RWPE2 (cell line): Measurements from ENCODE around the gene NEFH.
"Not testable (repeated sequence)": the region's sequence is repeated elsewhere in the genome, so short reads cannot be mapped to it uniquely, and the experiment has no call there.

Experiments used
- ATAC-seq: fragments of 200-7000 bp; cut with Tn5 transposase; 3 replicates; pipeline ENCODE4 v1.9.1; 2021; ENCODE audit warnings: low read depth
- DNase-seq: peaks from one replicate; pipeline ENCODE4 v3.0.0-alpha.2; 2020; ENCODE audit warnings: low spot score
- H3K27ac ChIP-seq: fragments of 450-650 bp; 2 replicates; pipeline ENCODE4 v1.5.1; 2017; ENCODE audit warnings: mild to moderate bottlenecking; ENCODE audit not compliant: poor library complexity, severe bottlenecking
- H3K27me3 ChIP-seq: fragments of 250-450 bp; sonication (Bioruptor Pico); 2 replicates; pipeline ENCODE4 v1.5.1; 2021; ENCODE audit warnings: mild to moderate bottlenecking, moderate library complexity; ENCODE audit not compliant: insufficient read depth, poor library complexity, severe bottlenecking
- H3K36me3 ChIP-seq: fragments of 250-450 bp; sonication (Bioruptor Pico); 2 replicates; pipeline ENCODE4 v1.5.1; 2020; ENCODE audit warnings: low read depth, mild to moderate bottlenecking, moderate library complexity
- H3K4me1 ChIP-seq: fragments of 250-450 bp; sonication (Bioruptor Pico); 2 replicates; pipeline ENCODE4 v1.5.1; 2021; ENCODE audit warnings: mild to moderate bottlenecking, moderate library complexity; ENCODE audit not compliant: insufficient read depth, poor library complexity, severe bottlenecking
- H3K4me3 ChIP-seq: fragments of 250-450 bp; sonication (Bioruptor Pico); 2 replicates; pipeline ENCODE4 v1.5.1; 2021; ENCODE audit warnings: mild to moderate bottlenecking, moderate library complexity; ENCODE audit not compliant: severe bottlenecking
- H3K9me3 ChIP-seq: fragments of 250-450 bp; sonication (Bioruptor Pico); 2 replicates; pipeline ENCODE4 v1.5.1; 2021; ENCODE audit warnings: mild to moderate bottlenecking, moderate library complexity; ENCODE audit not compliant: severe bottlenecking
- TF ChIP-seq, protein P1 (sequence below): fragments of 450-650 bp; IDR thresholded peaks from one replicate; pipeline ENCODE4 v1.5.1; 2017; ENCODE audit warnings: mild to moderate bottlenecking, moderate library complexity; ENCODE audit not compliant: poor library complexity, severe bottlenecking

NEFH gene

DNA sequence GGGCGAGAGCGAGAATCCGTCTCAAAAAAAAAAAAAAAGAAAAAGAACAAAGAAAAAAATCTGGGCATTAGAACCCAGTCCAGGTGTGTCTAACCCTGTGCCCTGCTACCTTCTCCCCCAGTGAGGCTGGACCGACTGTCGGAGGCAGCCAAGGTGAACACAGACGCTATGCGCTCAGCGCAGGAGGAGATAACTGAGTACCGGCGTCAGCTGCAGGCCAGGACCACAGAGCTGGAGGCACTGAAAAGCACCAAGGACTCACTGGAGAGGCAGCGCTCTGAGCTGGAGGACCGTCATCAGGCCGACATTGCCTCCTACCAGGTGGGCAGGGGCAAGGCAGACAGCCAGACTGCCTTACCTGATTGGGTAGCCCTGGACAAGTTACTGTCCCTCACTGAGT is 3.2 kb downstream of the NEFH start:
- Histone ChIP-seq H3K27me3 (peaks cover 41% of the 10 kb centered on the region), H3K27ac (no peak overlapping the region), H3K9me3 (no peaks in the 10 kb centered on the region), H3K36me3 (no peaks in the 10 kb centered on the region), H3K4me3 (no peak overlapping the region), H3K4me1 (no peaks in the 10 kb centered on the region)
- TF ChIP-seq, protein P1, sequence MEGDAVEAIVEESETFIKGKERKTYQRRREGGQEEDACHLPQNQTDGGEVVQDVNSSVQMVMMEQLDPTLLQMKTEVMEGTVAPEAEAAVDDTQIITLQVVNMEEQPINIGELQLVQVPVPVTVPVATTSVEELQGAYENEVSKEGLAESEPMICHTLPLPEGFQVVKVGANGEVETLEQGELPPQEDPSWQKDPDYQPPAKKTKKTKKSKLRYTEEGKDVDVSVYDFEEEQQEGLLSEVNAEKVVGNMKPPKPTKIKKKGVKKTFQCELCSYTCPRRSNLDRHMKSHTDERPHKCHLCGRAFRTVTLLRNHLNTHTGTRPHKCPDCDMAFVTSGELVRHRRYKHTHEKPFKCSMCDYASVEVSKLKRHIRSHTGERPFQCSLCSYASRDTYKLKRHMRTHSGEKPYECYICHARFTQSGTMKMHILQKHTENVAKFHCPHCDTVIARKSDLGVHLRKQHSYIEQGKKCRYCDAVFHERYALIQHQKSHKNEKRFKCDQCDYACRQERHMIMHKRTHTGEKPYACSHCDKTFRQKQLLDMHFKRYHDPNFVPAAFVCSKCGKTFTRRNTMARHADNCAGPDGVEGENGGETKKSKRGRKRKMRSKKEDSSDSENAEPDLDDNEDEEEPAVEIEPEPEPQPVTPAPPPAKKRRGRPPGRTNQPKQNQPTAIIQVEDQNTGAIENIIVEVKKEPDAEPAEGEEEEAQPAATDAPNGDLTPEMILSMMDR, result no peak
- ATAC-seq (no peak), DNase-seq (no peak)

DNA sequence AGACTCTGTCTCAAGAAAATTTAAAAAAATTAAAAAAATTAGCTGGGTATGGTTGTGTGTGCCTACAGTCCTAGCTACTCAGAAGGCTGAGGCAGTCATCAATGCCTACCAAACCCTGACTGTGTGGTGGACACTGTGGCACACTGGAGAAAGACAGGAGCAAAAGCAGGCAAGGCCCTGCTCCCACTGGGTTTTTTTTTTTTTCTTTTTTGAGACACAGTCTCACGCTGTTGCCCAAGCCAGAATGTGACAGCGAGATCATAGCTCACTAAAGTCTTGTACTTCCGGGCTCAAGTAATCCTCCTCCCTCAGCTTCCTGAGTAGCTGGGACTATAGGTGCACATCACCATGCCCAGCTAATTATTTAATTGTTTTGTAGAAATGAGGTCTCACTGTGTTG is 4.6 kb downstream of the NEFH start:
- Histone ChIP-seq H3K4me1 (no peaks in the 10 kb centered on the region), H3K4me3 (no peak overlapping the region), H3K27ac (no peak overlapping the region), H3K36me3 (no peaks in the 10 kb centered on the region), H3K9me3 (no peaks in the 10 kb centered on the region), H3K27me3 (peaks cover 27% of the 10 kb centered on the region)
- TF ChIP-seq, protein P1, result no peak
- DNase-seq, result no peak
- ATAC-seq, result no peak

DNA sequence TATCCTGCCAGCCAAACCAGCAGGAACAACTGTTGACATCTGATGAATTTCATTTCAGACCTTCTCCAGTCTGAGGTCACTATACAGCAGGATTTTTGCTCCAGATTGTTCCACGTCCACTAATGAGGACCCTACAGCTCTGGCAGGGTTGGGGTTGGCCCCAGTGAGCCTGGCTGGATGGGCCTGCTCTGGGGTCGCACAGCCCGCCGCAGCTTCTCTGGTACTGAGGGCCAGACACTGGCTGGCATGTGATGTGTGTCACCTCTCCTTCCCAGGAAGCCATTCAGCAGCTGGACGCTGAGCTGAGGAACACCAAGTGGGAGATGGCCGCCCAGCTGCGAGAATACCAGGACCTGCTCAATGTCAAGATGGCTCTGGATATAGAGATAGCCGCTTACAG is 5.4 kb downstream of the NEFH start:
- no peak overlapping the region for H3K4me3 ChIP-seq
- peaks cover 19% of the 10 kb centered on the region for H3K27me3 ChIP-seq
- no peaks in the 10 kb centered on the region for H3K36me3 ChIP-seq
- TF ChIP-seq, protein P1, result no peak
- H3K27ac ChIP-seq, result no peak overlapping the region
- no peak for ATAC-seq
- H3K4me1 ChIP-seq, result no peaks in the 10 kb centered on the region
- DNase-seq, result no peak
- no peaks in the 10 kb centered on the region for H3K9me3 ChIP-seq

DNA sequence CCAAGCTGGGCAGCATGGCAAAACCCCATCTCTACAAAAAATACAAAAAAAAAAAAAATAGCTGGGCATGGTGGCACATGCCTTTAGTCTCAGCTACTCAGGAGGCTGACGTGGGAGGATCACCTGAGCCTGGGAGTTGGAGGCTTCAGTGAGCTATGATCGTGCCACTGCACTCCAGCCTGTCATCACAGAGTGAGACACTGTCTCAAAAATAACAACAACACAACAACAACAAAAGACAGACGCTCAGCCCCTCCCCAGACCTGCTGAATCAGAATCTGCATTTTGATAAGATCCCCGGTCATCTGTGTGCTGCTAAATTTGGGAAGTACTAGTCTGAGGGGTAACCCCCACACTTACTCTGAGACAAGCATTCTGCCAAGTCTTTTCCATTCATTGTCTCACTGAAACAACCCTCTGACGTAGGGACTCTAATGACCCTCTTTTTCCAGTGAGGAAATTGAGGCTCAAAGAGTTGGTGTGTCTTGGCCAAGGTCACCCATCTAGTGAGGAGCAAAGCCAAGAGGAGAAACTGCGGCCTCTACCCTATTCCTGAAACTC is 7.5 kb downstream of the NEFH start:
- TF ChIP-seq, protein P1, result no peak
- no peaks in the 10 kb centered on the region for H3K4me1 ChIP-seq
- DNase-seq (no peak), ATAC-seq (no peak)
- no peak overlapping the region for H3K4me3 ChIP-seq
- peaks cover 3% of the 10 kb centered on the region for H3K27me3 ChIP-seq
- H3K27ac ChIP-seq, result no peak overlapping the region
- H3K36me3 ChIP-seq, result no peaks in the 10 kb centered on the region
- no peaks in the 10 kb centered on the region for H3K9me3 ChIP-seq

DNA sequence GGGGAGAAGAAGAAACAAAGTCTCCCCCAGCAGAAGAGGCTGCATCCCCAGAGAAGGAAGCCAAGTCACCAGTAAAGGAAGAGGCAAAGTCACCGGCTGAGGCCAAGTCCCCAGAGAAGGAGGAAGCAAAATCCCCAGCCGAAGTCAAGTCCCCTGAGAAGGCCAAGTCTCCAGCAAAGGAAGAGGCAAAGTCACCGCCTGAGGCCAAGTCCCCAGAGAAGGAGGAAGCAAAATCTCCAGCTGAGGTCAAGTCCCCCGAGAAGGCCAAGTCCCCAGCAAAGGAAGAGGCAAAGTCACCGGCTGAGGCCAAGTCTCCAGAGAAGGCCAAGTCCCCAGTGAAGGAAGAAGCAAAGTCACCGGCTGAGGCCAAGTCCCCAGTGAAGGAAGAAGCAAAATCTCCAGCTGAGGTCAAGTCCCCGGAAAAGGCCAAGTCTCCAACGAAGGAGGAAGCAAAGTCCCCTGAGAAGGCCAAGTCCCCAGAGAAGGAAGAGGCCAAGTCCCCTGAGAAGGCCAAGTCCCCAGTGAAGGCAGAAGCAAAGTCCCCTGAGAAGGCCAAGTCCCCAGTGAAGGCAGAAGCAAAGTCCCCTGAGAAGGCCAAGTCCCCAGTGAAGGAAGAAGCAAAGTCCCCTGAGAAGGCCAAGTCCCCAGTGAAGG is 9.2 kb downstream of the NEFH start:
- H3K4me3 ChIP-seq, H3K27ac ChIP-seq, H3K36me3 ChIP-seq, H3K4me1 ChIP-seq, DNase-seq, ATAC-seq, H3K27me3 ChIP-seq, H3K9me3 ChIP-seq: not testable (repeated sequence)
